Psoas muscle (tissue), 8 donors: ENCODE measurements around the gene ZDHHC11. TPM values are rescaled to one million over a fixed set of nuclear protein-coding genes. Genes with fewer than 3 reads are reported as not detected.

ENCODE experiments used
- ATAC-seq, 4 donors: fragments of 200-7000 bp; cut with Tn5 transposase; one replicate each; pipeline ENCODE4 v1.9.1; 2020; ENCODE audit warnings: moderate library complexity in 3 of 4, mild to moderate bottlenecking in 2 of 4
- DNase-seq, 2 donors: peaks; one replicate each; pipeline ENCODE4 v3.0.0-alpha.2; 2020
- H3K27ac ChIP-seq: fragments of 200-600 bp; one replicate; pipeline ENCODE4 v1.8.0; 2022
- H3K27me3 ChIP-seq, 3 donors: fragments of 200-600 bp in 1 of 3; one replicate each; pipeline versions ENCODE4 v1.6.1 to v1.8.0; 2013 to 2022; ENCODE audit warnings: low read length in 2 of 3, mild to moderate bottlenecking in 2 of 3, moderate library complexity in 1 of 3; ENCODE audit not compliant: insufficient read depth in 3 of 3
- H3K36me3 ChIP-seq, 2 donors: fragments of 200-600 bp in 1 of 2; one replicate each; pipeline versions ENCODE4 v1.6.1 to v1.8.0; 2013 to 2022; ENCODE audit warnings: low read depth in 1 of 2, mild to moderate bottlenecking in 1 of 2, moderate library complexity in 1 of 2; ENCODE audit not compliant: insufficient read depth in 1 of 2
- H3K4me1 ChIP-seq: fragments of 200-600 bp; one replicate; pipeline ENCODE4 v1.8.0; 2022
- H3K4me3 ChIP-seq: fragments of 200-600 bp; one replicate; pipeline ENCODE4 v1.8.0; 2022; ENCODE audit warnings: mild to moderate bottlenecking
- H3K9me3 ChIP-seq: fragments of 200-600 bp; one replicate; pipeline ENCODE4 v1.8.0; 2022
- CTCF ChIP-seq: fragments of 200-600 bp; IDR thresholded peaks from one replicate; pipeline ENCODE4 v1.8.0; 2022; ENCODE audit warnings: antibody characterized with exemption
- WGBS, 3 donors: extraction: QIAGEN DNeasy Blood & Tissue Kit; methylation state at CpG; one replicate each; pipeline versions ENCODE4 v1.1.6 to v1.1.7; 2013; 5-methylcytosine and 5-hydroxymethylcytosine counted together
- intact Hi-C, 2 donors: fragments of 100-400 bp; cut with DNase I; formaldehyde crosslinking; loops; one replicate each; pipeline versions ENCODE4 v1.11.0 to v1.14.2; 2022
- polyA plus RNA-seq, 3 donors: library from polyadenylated mRNA; stranded (reverse); fragments of 200-250 nt; gene quantifications; one replicate each; pipeline ENCODE4 v1.2.3, GENCODE V29; 2013
- total RNA-seq, 4 donors: library from RNA; stranded (reverse); fragmentation: NEBNext Ultra II Directional in 2 of 4; extraction: Animal tissue kit (Norgen Biotek cat#: 25700) in 2 of 4; gene quantifications; one replicate each; pipeline versions ENCODE4 v1.2.1 to v1.2.4, GENCODE V29; 2021 to 2023
- donor health status: healthy with polysubstance abuse.
- donor health status: DM: no; HTN: no; CAD: no; lungs with moderate emphysema.
- donor health status: Bipolar disorder and iron deficiency.
- donor health status: healthy.
- donor health status: DM: yes; HTN: yes; CAD: no.
- donor health status: DM: no; HTN: no; CAD: no.
- donor health status: DM: no; HTN: no; CAD: no.
- donor health status: DM: yes; HTN: yes; CAD: no.

ZDHHC11 gene
- total and polyA plus RNA-seq, 7 donors: 0.44 to 9.4 (median 1.8) TPM

GRCh38 chr5:761059-761771, 89.6 kb downstream of the ZDHHC11 start:
- Histone ChIP-seq H3K27me3 (no peaks in the 10 kb centered on the region), H3K4me1 (peaks cover 25% of the 10 kb centered on the region), H3K27ac (no peak overlapping the region), H3K9me3 (no peaks in the 10 kb centered on the region), H3K4me3 (no peak overlapping the region), H3K36me3 (peaks cover 0 to 23% of the 10 kb centered on the region in 2 donors)
- WGBS, 3 donors: 82 to 87% (median 85%) methylated on average over 15 of the region's 15 CpGs
- TF ChIP-seq CTCF: no peak
- DNase-seq (no peak), ATAC-seq (no peak)
- intact Hi-C loops: loop anchor here in 1 of 2 donors (10.0 kb wide), 1 partner anchor 84 kb away; no protein-coding TSS in a partner anchor

- DNase-seq (no peak), ATAC-seq (no peak)
- Histone ChIP-seq H3K27ac (no peak overlapping the region), H3K9me3 (no peaks in the 10 kb centered on the region), H3K4me1 (peaks cover 25% of the 10 kb centered on the region), H3K4me3 (no peak overlapping the region), H3K36me3 (peaks cover 0 to 18% of the 10 kb centered on the region in 2 donors), H3K27me3 (no peaks in the 10 kb centered on the region)
- intact Hi-C loops: loop anchor here in 1 of 2 donors (10.0 kb wide), 1 partner anchor 84 kb away; no protein-coding TSS in a partner anchor
- TF ChIP-seq CTCF: no peak
- 96% methylated on average over 24 of the region's 24 CpGs for WGBS, 3 donors
Measured at GRCh38 chr5:760363-761058, 90.3 kb downstream of the ZDHHC11 start.

GRCh38 chr5:759781-760362, 90.9 kb downstream of the ZDHHC11 start:
- no peak for TF ChIP-seq CTCF
- Histone ChIP-seq H3K27me3 (no peaks in the 10 kb centered on the region), H3K36me3 (peaks cover 0 to 13% of the 10 kb centered on the region in 2 donors), H3K9me3 (no peaks in the 10 kb centered on the region), H3K4me3 (no peak overlapping the region), H3K4me1 (peaks cover 25% of the 10 kb centered on the region), H3K27ac (no peak overlapping the region)
- ATAC-seq (peak in 1 of 4 donors; percentile 1), DNase-seq (peak in 1 of 2 donors; percentile 31)
- intact Hi-C loops: loop anchor here (2.0 to 10.0 kb wide), 2 partner anchors 85 to 87 kb away; no protein-coding TSS in a partner anchor
- 94 to 95% (median 94%) methylated on average over 22 of the region's 22 CpGs for WGBS, 3 donors

- peaks cover 25% of the 10 kb centered on the region for H3K4me1 ChIP-seq
- H3K4me3 ChIP-seq: peak overlapping the region; percentile 37
- H3K27ac ChIP-seq: no peak overlapping the region
- intact Hi-C loops: loop anchor here in 1 of 2 donors (2.0 kb wide), 1 partner anchor 88 kb away; no protein-coding TSS in a partner anchor
- no peaks in the 10 kb centered on the region for H3K27me3 ChIP-seq
- ATAC-seq: peak; percentile 47 to 84 (median 62)
- 22 to 39% (median 32%) methylated on average over 33 of the region's 33 CpGs for WGBS, 3 donors
- H3K36me3 ChIP-seq: peaks cover 0 to 9% of the 10 kb centered on the region in 2 donors
- no peaks in the 10 kb centered on the region for H3K9me3 ChIP-seq
- peak; percentile 71 to 76 for DNase-seq
- no peak for TF ChIP-seq CTCF
Measured at GRCh38 chr5:759111-759751, 91.6 kb downstream of the ZDHHC11 start.
